H1 (cell line): ENCODE results near the gene IQCH. TPM values are rescaled to one million over a fixed set of nuclear protein-coding genes. Genes with fewer than 3 reads are reported as not detected.
A peak's percentile ranks its signal among the peaks of the same experiment; 100 is the strongest.

Experiments
- CTCF ChIA-PET: fragments of 300-600 bp; sonication (Branson Sonifier 250); formaldehyde crosslinking; loops from one replicate; lab custom pipeline; 2021; ENCODE audit not compliant: partially characterized antibody; lab: Charles Lee
- POLR2A ChIA-PET: fragments of 300-600 bp; sonication (Branson Sonifier 250); formaldehyde crosslinking; loops from one replicate; lab custom pipeline; 2021; ENCODE audit warnings: inconsistent platforms; ENCODE audit not compliant: partially characterized antibody; lab: Charles Lee
- DNase-seq, 2 experiments: peaks; one replicate each; pipeline versions ENCODE4 v3.0.0 to v3.0.0-alpha.2; 2010 to 2022; ENCODE audit warnings: low spot score in 2 of 2, low read depth in 1 of 2, mixed read lengths in 1 of 2
- FAIRE-seq: peaks from 2 replicates; lab custom pipeline; 2011; peaks lifted over from hg19 to GRCh38; lab: Jason Lieb, UNC
- H2AFZ ChIP-seq: 2 replicates; pipeline ENCODE4 v1.8.1; 2012; ENCODE audit warnings: low read length, inconsistent platforms
- H2AK5ac ChIP-seq: 2 replicates; pipeline ENCODE4 v1.6.1; 2013; ENCODE audit warnings: low read depth, low read length
- H2BK120ac ChIP-seq: replicated peaks from 2 replicates; pipeline ENCODE3; 2013; ENCODE audit warnings: low read depth, low read length, inconsistent platforms
- H2BK12ac ChIP-seq: 2 replicates; pipeline ENCODE4 v1.6.1; 2013; ENCODE audit warnings: low read depth, low read length
- H2BK15ac ChIP-seq: 2 replicates; pipeline ENCODE4 v1.6.1; 2013; ENCODE audit warnings: low read length
- H2BK20ac ChIP-seq: 2 replicates; pipeline ENCODE4 v1.6.1; 2013; ENCODE audit warnings: low read length
- H2BK5ac ChIP-seq: 2 replicates; pipeline ENCODE4 v1.6.1; 2013; ENCODE audit warnings: low read depth, low read length
- H3K14ac ChIP-seq: 2 replicates; pipeline ENCODE4 v1.6.1; 2013; ENCODE audit warnings: inconsistent platforms; ENCODE audit not compliant: insufficient read length
- H3K18ac ChIP-seq: 2 replicates; pipeline ENCODE4 v1.6.1; 2013; ENCODE audit warnings: low read length; ENCODE audit errors: extremely low read depth
- H3K23ac ChIP-seq: 2 replicates; pipeline ENCODE4 v1.6.1; 2013; ENCODE audit warnings: inconsistent platforms; ENCODE audit not compliant: insufficient read length
- H3K23me2 ChIP-seq: 2 replicates; pipeline ENCODE4 v1.6.1; 2013; ENCODE audit warnings: low read depth, low read length
- H3K27ac ChIP-seq: 2 replicates; pipeline ENCODE4 v1.6.1; 2011; ENCODE audit warnings: low read depth, low read length, inconsistent platforms
- H3K27me3 ChIP-seq, 4 experiments: replicated peaks in 1 of 4; 1 replicate in 1 of 4; 2 replicates in 3 of 4; pipeline versions ENCODE4 v1.6.1 to v1.8.1; 2011 to 2013; ENCODE audit warnings: low read length in 3 of 4, mild to moderate bottlenecking in 3 of 4, inconsistent platforms in 2 of 4, mixed read lengths in 2 of 4, moderate library complexity in 1 of 4; ENCODE audit not compliant: control insufficient read depth in 3 of 4, insufficient read depth in 3 of 4; ENCODE audit errors: extremely low read depth in 1 of 4
- H3K36me3 ChIP-seq, 4 experiments: 2 replicates each; pipeline versions ENCODE4 v1.6.1 to v1.8.1; 2011 to 2013; ENCODE audit warnings: mild to moderate bottlenecking in 4 of 4, low read length in 3 of 4, moderate library complexity in 2 of 4, control low read depth in 1 of 4, inconsistent platforms in 1 of 4; ENCODE audit not compliant: insufficient read depth in 4 of 4, control insufficient read depth in 2 of 4
- H3K4ac ChIP-seq: replicated peaks from 2 replicates; pipeline ENCODE3; 2013; ENCODE audit warnings: low read length, low read depth, mixed read lengths, inconsistent platforms; ENCODE audit not compliant: insufficient read length
- H3K4me1 ChIP-seq, 4 experiments: replicated peaks in 1 of 4; 1 replicate in 1 of 4; 2 replicates in 3 of 4; pipeline versions ENCODE4 v1.6.1 to v1.8.1; 2011 to 2013; ENCODE audit warnings: low read length in 3 of 4, inconsistent platforms in 2 of 4, mixed read lengths in 1 of 4; ENCODE audit not compliant: insufficient read depth in 4 of 4, control insufficient read depth in 3 of 4
- H3K4me2 ChIP-seq, 2 experiments: 2 replicates each; pipeline versions ENCODE4 v1.6.1 to v1.8.1; 2011 to 2013; ENCODE audit warnings: low read depth in 2 of 2, low read length in 2 of 2, control low read depth in 1 of 2, inconsistent platforms in 1 of 2, mild to moderate bottlenecking in 1 of 2; ENCODE audit not compliant: insufficient read depth in 1 of 2
- H3K4me3 ChIP-seq, 4 experiments: fragments of 200-600, 300-600 bp in 1 of 4; sonication (generic), shearing (Covaris generic), sonication (Bioruptor Twin) in 1 of 4; 2 replicates each; pipeline versions ENCODE4 v1.5.1 to v1.8.1; 2011 to 2016; ENCODE audit warnings: low read length in 4 of 4, low read depth in 3 of 4, control low read depth in 2 of 4, inconsistent platforms in 2 of 4, mild to moderate bottlenecking in 2 of 4, mixed read lengths in 1 of 4, moderate library complexity in 1 of 4; ENCODE audit not compliant: insufficient read depth in 2 of 4; ENCODE audit errors: extremely low read depth in 1 of 4
- H3K56ac ChIP-seq: replicated peaks from 2 replicates; pipeline ENCODE3; 2013; ENCODE audit warnings: low read depth, mild to moderate bottlenecking, mixed read lengths, low read length, inconsistent platforms; ENCODE audit not compliant: insufficient read length
- H3K79me1 ChIP-seq: 2 replicates; pipeline ENCODE4 v1.6.1; 2013; ENCODE audit warnings: low read depth, low read length, control low read depth
- H3K79me2 ChIP-seq, 2 experiments: 2 replicates each; pipeline versions ENCODE4 v1.6.1 to v1.8.1; 2012 to 2013; ENCODE audit warnings: low read length in 2 of 2, mild to moderate bottlenecking in 2 of 2, inconsistent platforms in 1 of 2; ENCODE audit not compliant: insufficient read depth in 2 of 2, control insufficient read depth in 1 of 2
- H3K9ac ChIP-seq, 4 experiments: replicated peaks in 1 of 4; 1 replicate in 1 of 4; 2 replicates in 3 of 4; pipeline versions ENCODE4 v1.6.1 to v1.8.1; 2011 to 2013; ENCODE audit warnings: low read depth in 3 of 4, low read length in 3 of 4, control low read depth in 2 of 4, mild to moderate bottlenecking in 2 of 4, moderate library complexity in 2 of 4, inconsistent platforms in 1 of 4; ENCODE audit errors: extremely low read depth in 1 of 4
- H3K9me3 ChIP-seq, 2 experiments: 2 replicates each; pipeline versions ENCODE4 v1.6.1 to v1.8.1; 2012 to 2013; ENCODE audit warnings: mild to moderate bottlenecking in 2 of 2, moderate library complexity in 2 of 2, control low read depth in 1 of 2, inconsistent platforms in 1 of 2, low read depth in 1 of 2, low read length in 1 of 2, mixed read lengths in 1 of 2; ENCODE audit not compliant: insufficient read depth in 2 of 2
- H4K20me1 ChIP-seq, 2 experiments: replicated peaks in 1 of 2; 2 replicates each; pipeline versions ENCODE3 to v1.8.1; 2011 to 2013; ENCODE audit warnings: inconsistent platforms in 2 of 2, low read length in 2 of 2, mild to moderate bottlenecking in 1 of 2; ENCODE audit not compliant: insufficient read depth in 2 of 2, control insufficient read depth in 1 of 2
- H4K5ac ChIP-seq: 2 replicates; pipeline ENCODE4 v1.6.1; 2013; ENCODE audit warnings: low read length, low read depth, mixed read lengths, inconsistent platforms; ENCODE audit not compliant: insufficient read length
- H4K8ac ChIP-seq: 2 replicates; pipeline ENCODE4 v1.8.0; 2013; ENCODE audit warnings: mild to moderate bottlenecking, moderate library complexity, low read length, inconsistent platforms; ENCODE audit not compliant: insufficient read depth; ENCODE audit errors: extremely low read depth
- H4K91ac ChIP-seq: replicated peaks from 2 replicates; pipeline ENCODE3; 2013; ENCODE audit warnings: low read length, mixed read lengths, inconsistent platforms; ENCODE audit not compliant: insufficient read length
- GABPA ChIP-seq: IDR thresholded peaks from 2 replicates; pipeline ENCODE4 v1.6.1; 2011; ENCODE audit warnings: mild to moderate bottlenecking, low read length, moderate library complexity, borderline replicate concordance; ENCODE audit not compliant: insufficient read depth
- polyA plus RNA-seq, 7 experiments: library from polyadenylated mRNA; depleted of rRNA in 3 of 7; stranded (reverse) in 5 of 7; unstranded in 2 of 7; fragments of >200 nt in 5 of 7; fragments of 200-250 nt in 2 of 7; gene quantifications; 1 replicate in 5 of 7; 2 replicates in 1 of 7; 4 replicates in 1 of 7; pipeline versions ENCODE4 v1.2.1 to v1.2.3, GENCODE V29; 2011 to 2013; ENCODE audit warnings: missing spikeins in 2 of 7, mixed read lengths in 2 of 7
- total RNA-seq: library from RNA; stranded (reverse); fragmentation: NEBNext Ultra II Directional; extraction: Animal tissue kit (Norgen Biotek cat#: 25700); gene quantifications from 2 replicates; pipeline ENCODE4 v1.2.1, GENCODE V29; 2021

IQCH gene
- total and polyA plus RNA-seq, 2 of the 8 experiments (the other 6 are each of a cell fraction or from before 2014, with no cell fraction given): 0.60 to 1.9 TPM

GRCh38 chr15:67216859-67217258, 37.7 kb upstream of the IQCH start:
- Histone ChIP-seq H2BK20ac (no peak overlapping the region), H3K9me3 (no peaks in the 10 kb centered on the region), H3K4me1 (no peaks in the 10 kb centered on the region), H3K27me3 (no peaks in the 10 kb centered on the region), H3K56ac (peak overlapping the region; percentile 64), H3K36me3 (no peaks in the 10 kb centered on the region), H3K23ac (no peak overlapping the region), H3K4me2 (no peak overlapping the region), H2BK120ac (no peak overlapping the region), H3K79me1 (no peaks in the 10 kb centered on the region), H3K18ac (no peak overlapping the region), H3K14ac (no peak overlapping the region), H3K79me2 (no peaks in the 10 kb centered on the region), H2BK15ac (no peak overlapping the region), H2AK5ac (no peak overlapping the region), H2BK12ac (no peak overlapping the region), H2BK5ac (no peak overlapping the region), H4K5ac (no peak overlapping the region), H3K4ac (no peak overlapping the region), H3K9ac (no peak overlapping the region), H4K91ac (no peak overlapping the region), H3K4me3 (no peak overlapping the region), H4K8ac (no peak overlapping the region), H4K20me1 (no peaks in the 10 kb centered on the region), H2AFZ (no peak overlapping the region), H3K23me2 (no peaks in the 10 kb centered on the region; the same call in 1 of the 2 replicates), H3K27ac (no peak overlapping the region)
- no peak for DNase-seq
- FAIRE-seq: no peak
- ChIA-PET POLR2A (no interaction called here), CTCF (no interaction called here)
- no peak for TF ChIP-seq GABPA
